HG02970 (cell line): ENCODE data around the gene GAS2L1.

ENCODE experiments used
- ATAC-seq: cut with Tn5 transposase; IDR thresholded peaks from one replicate; pipeline ENCODE4 v1.9.1; 2021; ENCODE audit warnings: mild to moderate bottlenecking, moderate library complexity, moderate number of reproducible peaks; ENCODE audit not compliant: unreplicated experiment, low FRiP score

Gene GAS2L1

GRCh38 chr22:29275167-29275566 is 31.3 kb upstream of the GAS2L1 start:
- no peak for ATAC-seq

- ATAC-seq = no peak
Observed at GRCh38 chr22:29275819-29276565, 30.5 kb upstream of the GAS2L1 start.

GRCh38 chr22:29277927-29278326 is 28.5 kb upstream of the GAS2L1 start:
- ATAC-seq = no peak

GRCh38 chr22:29284196-29284595 is 22.3 kb upstream of the GAS2L1 start:
- no peak for ATAC-seq

GRCh38 chr22:29288837-29289236 is 17.6 kb upstream of the GAS2L1 start:
- no peak for ATAC-seq

- ATAC-seq = no peak
Observed at GRCh38 chr22:29290061-29290460, 16.4 kb upstream of the GAS2L1 start.

- no peak for ATAC-seq
Observed at GRCh38 chr22:29291215-29291614, 15.2 kb upstream of the GAS2L1 start.

GRCh38 chr22:29292379-29292778 is 14.1 kb upstream of the GAS2L1 start:
- ATAC-seq = no peak

- no peak for ATAC-seq
Observed at GRCh38 chr22:29298641-29299040, 7.8 kb upstream of the GAS2L1 start.

GRCh38 chr22:29299136-29299900 is 7.1 kb upstream of the GAS2L1 start:
- ATAC-seq = no peak

- no peak for ATAC-seq
Observed at GRCh38 chr22:29300467-29300806, 6.0 kb upstream of the GAS2L1 start.

GRCh38 chr22:29300807-29301601 is 5.4 kb upstream of the GAS2L1 start:
- ATAC-seq = no peak

GRCh38 chr22:29301716-29302401 is 4.6 kb upstream of the GAS2L1 start:
- no peak for ATAC-seq

- ATAC-seq = no peak
Observed at GRCh38 chr22:29302402-29302680, 4.1 kb upstream of the GAS2L1 start.

- ATAC-seq = no peak
Observed at GRCh38 chr22:29302681-29303465, 3.6 kb upstream of the GAS2L1 start.

GRCh38 chr22:29305836-29306174 is 645 bp upstream of the GAS2L1 start:
- no peak for ATAC-seq

- no peak for ATAC-seq
Observed at GRCh38 chr22:29306835-29307595, 565 bp downstream of the GAS2L1 start.

GRCh38 chr22:29307596-29308147 is 1.2 kb downstream of the GAS2L1 start:
- no peak for ATAC-seq

- no peak for ATAC-seq
Observed at GRCh38 chr22:29308148-29308790, 1.8 kb downstream of the GAS2L1 start.
